ENCODE measurements around the gene C1QTNF3. TPM values are rescaled to one million over a fixed set of nuclear protein-coding genes. Genes with fewer than 3 reads are reported as not detected.

Gene C1QTNF3
- total and polyA plus RNA-seq, 2 donors (not counting 3 experiments of a cell fraction or from before 2014, with no cell fraction given): 1.6 TPM

DNA sequence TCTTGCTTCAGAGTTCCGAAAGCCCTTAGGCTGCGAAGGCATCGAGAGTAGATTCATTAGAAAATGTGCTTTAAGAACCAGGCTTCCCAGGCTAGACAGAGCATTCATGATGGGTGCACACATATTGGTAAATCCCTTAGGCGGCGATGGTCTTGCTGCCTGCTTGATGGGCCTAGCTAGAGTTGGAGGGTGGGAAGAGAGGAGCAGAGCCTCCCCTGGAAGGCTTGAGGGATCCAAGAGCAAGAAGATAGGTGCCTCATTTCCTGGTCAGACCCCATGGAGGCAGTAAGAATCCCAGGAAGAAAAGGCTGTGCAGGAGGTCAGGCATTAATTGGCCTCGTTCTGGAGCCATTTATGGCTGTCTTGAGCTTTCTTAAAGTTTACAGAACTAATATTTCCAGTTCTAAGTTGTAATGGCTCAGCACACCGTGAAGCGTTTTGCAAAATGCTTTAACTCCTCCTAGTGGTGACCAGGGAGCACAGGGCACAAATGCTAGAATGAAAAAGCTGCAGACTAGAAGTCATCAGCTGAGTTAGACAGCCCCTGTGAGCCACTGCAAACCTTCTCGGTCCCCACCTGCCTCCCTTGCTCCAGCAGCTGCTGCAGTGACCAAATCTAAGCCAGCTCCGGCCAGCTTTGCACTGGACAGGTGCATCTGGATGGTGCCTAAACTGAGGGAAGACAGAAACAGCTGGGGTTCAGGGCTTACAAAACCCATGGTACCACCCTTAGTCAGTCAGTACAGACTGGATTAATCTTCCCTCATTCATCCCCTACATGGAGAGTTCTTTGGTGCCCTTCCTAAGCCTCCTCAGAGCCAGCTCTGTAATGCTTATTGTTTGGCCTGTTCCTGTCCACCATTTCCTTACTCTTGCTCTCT, 73.2 kb downstream of the C1QTNF3 start:
- no peaks in the 10 kb centered on the region for H4K20me1 ChIP-seq (replicated peaks; ENCODE audit: control insufficient read depth, extremely low read depth, insufficient read depth, low read length)
- peak; percentile 47 for DNase-seq (ENCODE audit: low read depth, low spot score)
- no peaks in the 10 kb centered on the region for H3K9me1 ChIP-seq (replicated peaks; ENCODE audit: control insufficient read depth, extremely low read depth, insufficient read depth, low read length)
- H3K4me2 ChIP-seq (ENCODE audit: insufficient read depth, low read length): no peak overlapping the region
- H3K27ac ChIP-seq (ENCODE audit: insufficient read depth, low read depth, low read length): no peak overlapping the region
- H3K4me3 ChIP-seq (replicated peaks in 1 of 3; ENCODE audit: insufficient read depth in 1 of 3, low read depth in 1 of 3, low read length in 3 of 3): no peak overlapping the region
- no peaks in the 10 kb centered on the region for H3K9me3 ChIP-seq (replicated peaks; ENCODE audit: control insufficient read depth, insufficient read depth, low read length)
- no peak for TF ChIP-seq JUN (IDR thresholded peaks at IDR 0.05; ENCODE audit: borderline replicate concordance, insufficient read depth, insufficient read length, low read depth)
- TF ChIP-seq, protein P1, sequence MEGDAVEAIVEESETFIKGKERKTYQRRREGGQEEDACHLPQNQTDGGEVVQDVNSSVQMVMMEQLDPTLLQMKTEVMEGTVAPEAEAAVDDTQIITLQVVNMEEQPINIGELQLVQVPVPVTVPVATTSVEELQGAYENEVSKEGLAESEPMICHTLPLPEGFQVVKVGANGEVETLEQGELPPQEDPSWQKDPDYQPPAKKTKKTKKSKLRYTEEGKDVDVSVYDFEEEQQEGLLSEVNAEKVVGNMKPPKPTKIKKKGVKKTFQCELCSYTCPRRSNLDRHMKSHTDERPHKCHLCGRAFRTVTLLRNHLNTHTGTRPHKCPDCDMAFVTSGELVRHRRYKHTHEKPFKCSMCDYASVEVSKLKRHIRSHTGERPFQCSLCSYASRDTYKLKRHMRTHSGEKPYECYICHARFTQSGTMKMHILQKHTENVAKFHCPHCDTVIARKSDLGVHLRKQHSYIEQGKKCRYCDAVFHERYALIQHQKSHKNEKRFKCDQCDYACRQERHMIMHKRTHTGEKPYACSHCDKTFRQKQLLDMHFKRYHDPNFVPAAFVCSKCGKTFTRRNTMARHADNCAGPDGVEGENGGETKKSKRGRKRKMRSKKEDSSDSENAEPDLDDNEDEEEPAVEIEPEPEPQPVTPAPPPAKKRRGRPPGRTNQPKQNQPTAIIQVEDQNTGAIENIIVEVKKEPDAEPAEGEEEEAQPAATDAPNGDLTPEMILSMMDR (IDR thresholded peaks at IDR 0.05; ENCODE audit: extremely low read depth in 1 of 2, insufficient read depth in 1 of 2, low read depth in 1 of 2, low read length in 2 of 2): peak; percentile 64 to 65
- no TSS peak for BruUV-seq (replicated peaks)
- intact Hi-C loops (cut with micrococcal nuclease): loop anchor here (1.0 kb wide), 2 partner anchors 382 to 534 kb away; no protein-coding TSS in a partner anchor
- no peaks in the 10 kb centered on the region for H3K79me2 ChIP-seq (ENCODE audit: control insufficient read depth, insufficient read depth, low read length)
- no peak overlapping the region for H2AFZ ChIP-seq (ENCODE audit: low read depth, low read length)
- peak; percentile 85 for FAIRE-seq
- no peaks in the 10 kb centered on the region for H3K4me1 ChIP-seq (ENCODE audit: control insufficient read depth, extremely low read depth, insufficient read depth, low read length)
- peaks cover 2 to 3% of the 10 kb centered on the region in 2 experiments for H3K27me3 ChIP-seq (ENCODE audit: control insufficient read depth in 2 of 2, insufficient read depth in 2 of 2, low read length in 2 of 2)
- POLR2A ChIA-PET: no interaction called here
- CTCF ChIA-PET: interaction anchor here (0.6 to 7.0 kb wide), 39 partner anchors 11 to 1034 kb away, joined by 3 to 177 read pairs (median 4); partner anchors contain the start of genes RXFP3 and TARS1
- dilution Hi-C loops (cut with MboI; ENCODE audit: extremely low pct_ligation_motif_present, low sequenced_read_pairs): no loop called here
- no peaks in the 10 kb centered on the region for H3K36me3 ChIP-seq (ENCODE audit: control insufficient read depth in 2 of 2, extremely low read depth in 1 of 2, insufficient read depth in 2 of 2, low read length in 2 of 2)
- no peak overlapping the region for H3K9ac ChIP-seq (replicated peaks; ENCODE audit: extremely low read depth, insufficient read depth, low read length)
